ENCODE measurements around the gene AQP1.

Gene AQP1

GRCh38 chr7:30922596-30922995, 10.9 kb downstream of the AQP1 start:
- no peak overlapping the region for H2BK5ac ChIP-seq (ENCODE audit: low read length)
- H3K4me1 ChIP-seq (ENCODE audit: control insufficient read depth in 2 of 2, insufficient read depth in 1 of 2, low read depth in 1 of 2, low read length in 2 of 2): peaks cover 0 to 8% of the 10 kb centered on the region in 2 donors
- H2BK120ac ChIP-seq (ENCODE audit: low read depth, low read length): no peak overlapping the region
- no peak overlapping the region for H2AK5ac ChIP-seq (ENCODE audit: low read depth, low read length)
- no peak overlapping the region for H3K4ac ChIP-seq (ENCODE audit: low read length)
- H4K91ac ChIP-seq (ENCODE audit: low read depth, low read length, poor library complexity): no peak overlapping the region
- H3K36me3 ChIP-seq (replicated peaks in 1 of 2; ENCODE audit: control insufficient read depth in 2 of 2, insufficient read depth in 2 of 2, low read length in 2 of 2): no peaks in the 10 kb centered on the region
- DNase-seq (ENCODE audit: low spot score): no peak
- no peak overlapping the region for H4K8ac ChIP-seq (ENCODE audit: low read depth, low read length)
- peaks cover 3 to 8% of the 10 kb centered on the region in 2 donors for H3K9me3 ChIP-seq (replicated peaks in 1 of 2; ENCODE audit: control insufficient read depth in 2 of 2, insufficient read depth in 1 of 2, low read depth in 1 of 2, low read length in 2 of 2)
- no CpG with 5 or more reads among the region's 9 CpGs for WGBS, 2 donors (ENCODE audit: extremely low coverage in 2 of 2, insufficient read length in 2 of 2, insufficient replicate concordance in 1 of 2)
- no peaks in the 10 kb centered on the region for H3K79me1 ChIP-seq (ENCODE audit: low read depth, low read length)
- no peak overlapping the region for H3K27ac ChIP-seq (replicated peaks; ENCODE audit: low read length)
- no peak overlapping the region for H3K23ac ChIP-seq (ENCODE audit: low read depth, low read length, poor library complexity)
- no peak overlapping the region for H2BK15ac ChIP-seq (ENCODE audit: low read length)
- H3K18ac ChIP-seq (ENCODE audit: low read length): peak overlapping the region; percentile 76
- no peak overlapping the region for H3K4me2 ChIP-seq (ENCODE audit: insufficient read depth, low read length, poor library complexity, severe bottlenecking)
- H2BK12ac ChIP-seq (ENCODE audit: low read length): no peak overlapping the region
- H3K14ac ChIP-seq (ENCODE audit: low read length): no peak overlapping the region
- H3K27me3 ChIP-seq (ENCODE audit: control insufficient read depth in 3 of 3, insufficient read depth in 3 of 3, low read depth in 1 of 3, low read length in 3 of 3): no peaks in the 10 kb centered on the region
- H3K9ac ChIP-seq (ENCODE audit: low read depth, low read length, poor library complexity): no peak overlapping the region
- no peak overlapping the region for H3K4me3 ChIP-seq (ENCODE audit: low read length in 2 of 2)
- no peak overlapping the region for H2AFZ ChIP-seq (ENCODE audit: low read length)

GRCh38 chr7:30923009-30923773, 11.5 kb downstream of the AQP1 start:
- H3K4ac ChIP-seq (ENCODE audit: low read length): no peak overlapping the region
- no peak overlapping the region for H3K18ac ChIP-seq (ENCODE audit: low read length)
- no peak overlapping the region for H4K8ac ChIP-seq (ENCODE audit: low read depth, low read length)
- no peak for DNase-seq (ENCODE audit: low spot score)
- peak overlapping the region; percentile 10 for H3K9ac ChIP-seq (ENCODE audit: low read depth, low read length, poor library complexity)
- no peak overlapping the region for H2BK120ac ChIP-seq (ENCODE audit: low read depth, low read length)
- H2BK12ac ChIP-seq (ENCODE audit: low read length): no peak overlapping the region
- no peak overlapping the region for H2BK15ac ChIP-seq (ENCODE audit: low read length)
- no peak overlapping the region for H2AFZ ChIP-seq (ENCODE audit: low read length)
- H3K4me3 ChIP-seq (ENCODE audit: low read length in 2 of 2): no peak overlapping the region
- no peaks in the 10 kb centered on the region for H3K36me3 ChIP-seq (replicated peaks in 1 of 2; ENCODE audit: control insufficient read depth in 2 of 2, insufficient read depth in 2 of 2, low read length in 2 of 2)
- H3K9me3 ChIP-seq (replicated peaks in 1 of 2; ENCODE audit: control insufficient read depth in 2 of 2, insufficient read depth in 1 of 2, low read depth in 1 of 2, low read length in 2 of 2): peaks cover 3 to 8% of the 10 kb centered on the region in 2 donors
- no peak overlapping the region for H3K14ac ChIP-seq (ENCODE audit: low read length)
- WGBS, 2 donors (ENCODE audit: extremely low coverage in 2 of 2, insufficient read length in 2 of 2, insufficient replicate concordance in 1 of 2): no CpG with 5 or more reads among the region's 19 CpGs
- no peak overlapping the region for H3K23ac ChIP-seq (ENCODE audit: low read depth, low read length, poor library complexity)
- no peak overlapping the region for H4K91ac ChIP-seq (ENCODE audit: low read depth, low read length, poor library complexity)
- peaks cover 0 to 8% of the 10 kb centered on the region in 2 donors for H3K4me1 ChIP-seq (ENCODE audit: control insufficient read depth in 2 of 2, insufficient read depth in 1 of 2, low read depth in 1 of 2, low read length in 2 of 2)
- H3K27ac ChIP-seq (replicated peaks; ENCODE audit: low read length): no peak overlapping the region
- H3K4me2 ChIP-seq (ENCODE audit: insufficient read depth, low read length, poor library complexity, severe bottlenecking): no peak overlapping the region
- no peaks in the 10 kb centered on the region for H3K27me3 ChIP-seq (ENCODE audit: control insufficient read depth in 3 of 3, insufficient read depth in 3 of 3, low read depth in 1 of 3, low read length in 3 of 3)
- no peak overlapping the region for H2BK5ac ChIP-seq (ENCODE audit: low read length)
- H2AK5ac ChIP-seq (ENCODE audit: low read depth, low read length): peak overlapping the region; percentile 57
- no peaks in the 10 kb centered on the region for H3K79me1 ChIP-seq (ENCODE audit: low read depth, low read length)

- Histone ChIP-seq H3K9ac (ENCODE audit: low read depth, low read length, poor library complexity) (no peak overlapping the region), H2BK12ac (ENCODE audit: low read length) (no peak overlapping the region), H2BK15ac (ENCODE audit: low read length) (no peak overlapping the region), H3K27me3 (ENCODE audit: control insufficient read depth in 3 of 3, insufficient read depth in 3 of 3, low read depth in 1 of 3, low read length in 3 of 3) (no peaks in the 10 kb centered on the region), H3K23ac (ENCODE audit: low read depth, low read length, poor library complexity) (no peak overlapping the region), H3K4ac (ENCODE audit: low read length) (no peak overlapping the region), H3K4me1 (ENCODE audit: control insufficient read depth in 2 of 2, insufficient read depth in 1 of 2, low read depth in 1 of 2, low read length in 2 of 2) (peaks cover 0 to 8% of the 10 kb centered on the region in 2 donors), H2AFZ (ENCODE audit: low read length) (no peak overlapping the region), H3K4me2 (ENCODE audit: insufficient read depth, low read length, poor library complexity, severe bottlenecking) (no peak overlapping the region), H3K36me3 (replicated peaks in 1 of 2; ENCODE audit: control insufficient read depth in 2 of 2, insufficient read depth in 2 of 2, low read length in 2 of 2) (no peaks in the 10 kb centered on the region), H3K9me3 (replicated peaks in 1 of 2; ENCODE audit: control insufficient read depth in 2 of 2, insufficient read depth in 1 of 2, low read depth in 1 of 2, low read length in 2 of 2) (peaks cover 3 to 8% of the 10 kb centered on the region in 2 donors), H3K79me1 (ENCODE audit: low read depth, low read length) (no peaks in the 10 kb centered on the region), H3K14ac (ENCODE audit: low read length) (no peak overlapping the region), H2BK5ac (ENCODE audit: low read length) (no peak overlapping the region), H3K27ac (replicated peaks; ENCODE audit: low read length) (no peak overlapping the region), H2AK5ac (ENCODE audit: low read depth, low read length) (no peak overlapping the region), H2BK120ac (ENCODE audit: low read depth, low read length) (no peak overlapping the region), H4K8ac (ENCODE audit: low read depth, low read length) (no peak overlapping the region), H4K91ac (ENCODE audit: low read depth, low read length, poor library complexity) (no peak overlapping the region), H3K18ac (ENCODE audit: low read length) (peak overlapping the region; percentile 32), H3K4me3 (ENCODE audit: low read length in 2 of 2) (no peak overlapping the region)
- no peak for DNase-seq (ENCODE audit: low spot score)
- no CpG with 5 or more reads among the region's 13 CpGs for WGBS, 2 donors (ENCODE audit: extremely low coverage in 2 of 2, insufficient read length in 2 of 2, insufficient replicate concordance in 1 of 2)
Measured at GRCh38 chr7:30923774-30924413, 12.2 kb downstream of the AQP1 start.

DNA sequence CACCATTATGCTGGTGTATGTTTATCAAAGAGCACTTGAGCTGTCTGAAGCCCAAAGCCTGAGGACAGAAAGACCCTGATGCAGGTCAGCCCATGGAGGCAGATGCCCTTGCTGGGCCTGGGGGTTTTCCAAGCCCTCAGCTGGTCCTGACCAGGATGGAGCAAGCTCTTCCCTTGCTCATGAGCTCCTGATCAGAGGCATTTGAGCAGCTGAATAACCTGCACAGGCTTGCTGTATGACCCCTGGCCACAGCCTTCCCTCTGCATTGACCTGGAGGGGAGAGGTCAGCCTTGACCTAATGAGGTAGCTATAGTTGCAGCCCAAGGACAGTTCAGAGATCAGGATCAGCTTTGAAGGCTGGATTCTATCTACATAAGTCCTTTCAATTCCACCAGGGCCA, 13.0 kb downstream of the AQP1 start:
- Histone ChIP-seq H3K4me1 (ENCODE audit: control insufficient read depth in 2 of 2, insufficient read depth in 1 of 2, low read depth in 1 of 2, low read length in 2 of 2) (peaks cover 0 to 8% of the 10 kb centered on the region in 2 donors), H3K4me3 (ENCODE audit: low read length in 2 of 2) (no peak overlapping the region), H3K4me2 (ENCODE audit: insufficient read depth, low read length, poor library complexity, severe bottlenecking) (no peak overlapping the region), H2BK5ac (ENCODE audit: low read length) (no peak overlapping the region), H2BK15ac (ENCODE audit: low read length) (no peak overlapping the region), H3K79me1 (ENCODE audit: low read depth, low read length) (no peaks in the 10 kb centered on the region), H3K23ac (ENCODE audit: low read depth, low read length, poor library complexity) (no peak overlapping the region), H3K14ac (ENCODE audit: low read length) (no peak overlapping the region), H4K91ac (ENCODE audit: low read depth, low read length, poor library complexity) (no peak overlapping the region), H3K27ac (replicated peaks; ENCODE audit: low read length) (no peak overlapping the region), H3K9ac (ENCODE audit: low read depth, low read length, poor library complexity) (peak overlapping the region; percentile 3), H3K36me3 (replicated peaks in 1 of 2; ENCODE audit: control insufficient read depth in 2 of 2, insufficient read depth in 2 of 2, low read length in 2 of 2) (no peaks in the 10 kb centered on the region), H2BK120ac (ENCODE audit: low read depth, low read length) (no peak overlapping the region), H2AK5ac (ENCODE audit: low read depth, low read length) (no peak overlapping the region), H2AFZ (ENCODE audit: low read length) (no peak overlapping the region), H2BK12ac (ENCODE audit: low read length) (no peak overlapping the region), H3K9me3 (replicated peaks in 1 of 2; ENCODE audit: control insufficient read depth in 2 of 2, insufficient read depth in 1 of 2, low read depth in 1 of 2, low read length in 2 of 2) (peaks cover 3 to 8% of the 10 kb centered on the region in 2 donors), H3K4ac (ENCODE audit: low read length) (no peak overlapping the region), H3K27me3 (ENCODE audit: control insufficient read depth in 3 of 3, insufficient read depth in 3 of 3, low read depth in 1 of 3, low read length in 3 of 3) (peaks cover 0 to 1% (median 0%) of the 10 kb centered on the region in 3 experiments), H4K8ac (ENCODE audit: low read depth, low read length) (no peak overlapping the region), H3K18ac (ENCODE audit: low read length) (no peak overlapping the region)
- DNase-seq (ENCODE audit: low spot score): no peak

Measured in neuronal stem cell (in vitro differentiated cells).